ENCODE data around the gene CDKN2A.

Gene CDKN2A

GRCh38 chr9:21976334-21976875, 17.8 kb downstream of the CDKN2A start:
- no peak overlapping the region for H3K4me3 ChIP-seq (ENCODE audit: low read depth, low read length)

DNA sequence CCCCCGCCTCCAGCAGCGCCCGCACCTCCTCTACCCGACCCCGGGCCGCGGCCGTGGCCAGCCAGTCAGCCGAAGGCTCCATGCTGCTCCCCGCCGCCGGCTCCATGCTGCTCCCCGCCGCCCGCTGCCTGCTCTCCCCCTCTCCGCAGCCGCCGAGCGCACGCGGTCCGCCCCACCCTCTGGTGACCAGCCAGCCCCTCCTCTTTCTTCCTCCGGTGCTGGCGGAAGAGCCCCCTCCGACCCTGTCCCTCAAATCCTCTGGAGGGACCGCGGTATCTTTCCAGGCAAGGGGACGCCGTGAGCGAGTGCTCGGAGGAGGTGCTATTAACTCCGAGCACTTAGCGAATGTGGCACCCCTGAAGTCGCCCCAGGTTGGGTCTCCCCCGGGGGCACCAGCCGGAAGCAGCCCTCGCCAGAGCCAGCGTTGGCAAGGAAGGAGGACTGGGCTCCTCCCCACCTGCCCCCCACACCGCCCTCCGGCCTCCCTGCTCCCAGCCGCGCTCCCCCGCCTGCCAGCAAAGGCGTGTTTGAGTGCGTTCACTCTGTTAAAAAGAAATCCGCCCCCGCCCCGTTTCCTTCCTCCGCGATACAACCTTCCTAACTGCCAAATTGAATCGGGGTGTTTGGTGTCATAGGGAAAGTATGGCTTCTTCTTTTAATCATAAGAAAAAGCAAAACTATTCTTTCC, 19.3 kb downstream of the CDKN2A start:
- H3K4me3 ChIP-seq (ENCODE audit: low read depth, low read length), result peak overlapping the region; percentile 72
- TF ChIP-seq, protein P1, sequence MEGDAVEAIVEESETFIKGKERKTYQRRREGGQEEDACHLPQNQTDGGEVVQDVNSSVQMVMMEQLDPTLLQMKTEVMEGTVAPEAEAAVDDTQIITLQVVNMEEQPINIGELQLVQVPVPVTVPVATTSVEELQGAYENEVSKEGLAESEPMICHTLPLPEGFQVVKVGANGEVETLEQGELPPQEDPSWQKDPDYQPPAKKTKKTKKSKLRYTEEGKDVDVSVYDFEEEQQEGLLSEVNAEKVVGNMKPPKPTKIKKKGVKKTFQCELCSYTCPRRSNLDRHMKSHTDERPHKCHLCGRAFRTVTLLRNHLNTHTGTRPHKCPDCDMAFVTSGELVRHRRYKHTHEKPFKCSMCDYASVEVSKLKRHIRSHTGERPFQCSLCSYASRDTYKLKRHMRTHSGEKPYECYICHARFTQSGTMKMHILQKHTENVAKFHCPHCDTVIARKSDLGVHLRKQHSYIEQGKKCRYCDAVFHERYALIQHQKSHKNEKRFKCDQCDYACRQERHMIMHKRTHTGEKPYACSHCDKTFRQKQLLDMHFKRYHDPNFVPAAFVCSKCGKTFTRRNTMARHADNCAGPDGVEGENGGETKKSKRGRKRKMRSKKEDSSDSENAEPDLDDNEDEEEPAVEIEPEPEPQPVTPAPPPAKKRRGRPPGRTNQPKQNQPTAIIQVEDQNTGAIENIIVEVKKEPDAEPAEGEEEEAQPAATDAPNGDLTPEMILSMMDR (IDR thresholded peaks at IDR 0.05; ENCODE audit: low read depth, low read length), result no peak

More at GRCh38 chr9:21976334-21976875, 17.8 kb downstream of the CDKN2A start:
- TF ChIP-seq, protein P1 (IDR thresholded peaks at IDR 0.05; ENCODE audit: low read depth, low read length), result no peak

DNA sequence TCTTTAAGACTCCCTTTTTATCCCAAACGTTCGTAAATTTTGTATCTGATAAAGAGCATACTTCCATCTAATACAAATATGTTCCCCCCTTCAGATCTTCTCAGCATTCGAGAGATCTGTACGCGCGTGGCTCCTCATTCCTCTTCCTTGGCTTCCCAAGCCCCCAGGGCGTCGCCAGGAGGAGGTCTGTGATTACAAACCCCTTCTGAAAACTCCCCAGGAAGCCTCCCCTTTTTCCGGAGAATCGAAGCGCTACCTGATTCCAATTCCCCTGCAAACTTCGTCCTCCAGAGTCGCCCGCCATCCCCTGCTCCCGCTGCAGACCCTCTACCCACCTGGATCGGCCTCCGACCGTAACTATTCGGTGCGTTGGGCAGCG, 19.9 kb downstream of the CDKN2A start:
- H3K4me3 ChIP-seq (ENCODE audit: low read depth, low read length), result peak overlapping the region; percentile 72
- TF ChIP-seq, protein P1 (IDR thresholded peaks at IDR 0.05; ENCODE audit: low read depth, low read length), result no peak

GRCh38 chr9:21972361-21972760, 21.8 kb downstream of the CDKN2A start:
- no peak overlapping the region for H3K4me3 ChIP-seq (ENCODE audit: low read depth, low read length)
- TF ChIP-seq, protein P1 (IDR thresholded peaks at IDR 0.05; ENCODE audit: low read depth, low read length), result no peak

- H3K4me3 ChIP-seq (ENCODE audit: low read depth, low read length), result peak overlapping the region; percentile 5; the same call in 1 of the 2 replicates
- TF ChIP-seq, protein P1 (IDR thresholded peaks at IDR 0.05; ENCODE audit: low read depth, low read length), result no peak
These were observed 23.2 kb downstream of the CDKN2A start for GRCh38 chr9:21970800-21971640.

DNA sequence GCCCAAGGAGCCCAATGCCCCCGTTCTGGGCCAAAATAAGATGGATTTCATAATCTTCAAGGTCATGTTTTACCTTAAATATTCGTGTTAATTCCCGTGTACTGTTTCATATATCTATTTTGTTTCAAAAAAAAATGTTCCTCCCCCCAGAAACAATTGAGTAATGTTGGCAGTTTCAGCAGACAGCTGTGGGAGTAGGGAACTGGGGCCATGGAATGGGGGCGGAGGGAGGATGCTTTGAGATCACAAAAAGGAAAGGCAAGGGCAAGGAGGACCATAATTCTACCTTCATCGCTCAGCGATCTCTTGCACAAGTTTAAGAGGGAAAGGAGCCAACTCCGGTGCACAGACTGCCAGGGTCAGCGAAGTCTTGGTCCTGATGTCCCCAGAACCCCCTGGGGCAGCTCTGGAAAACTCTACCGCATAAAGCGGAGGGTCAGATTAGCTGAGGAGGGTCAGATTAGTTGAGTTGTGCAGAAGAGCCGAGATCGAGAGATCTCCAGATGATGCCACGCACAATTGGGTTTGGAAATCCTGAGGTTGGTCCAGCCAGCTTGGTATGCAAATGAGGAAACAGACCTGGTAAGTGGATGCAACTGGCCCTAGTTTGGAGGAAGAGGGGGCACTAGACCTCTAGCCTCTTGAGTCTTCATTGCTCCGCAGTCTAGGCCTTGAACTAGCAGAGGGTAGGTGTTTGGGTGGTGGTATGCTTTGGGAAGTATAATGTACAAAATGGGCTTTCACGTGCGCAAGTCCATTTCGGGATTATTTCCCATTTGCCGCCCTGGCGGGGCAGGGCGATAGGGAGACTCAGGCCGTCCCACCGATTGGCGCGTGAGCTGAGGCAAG, 24.0 kb downstream of the CDKN2A start:
- TF ChIP-seq, protein P1 (IDR thresholded peaks at IDR 0.05; ENCODE audit: low read depth, low read length), result no peak
- no peak overlapping the region for H3K4me3 ChIP-seq (ENCODE audit: low read depth, low read length)
